ENCODE measurements around the gene CDC25C. TPM values are rescaled to one million over a fixed set of nuclear protein-coding genes. Genes with fewer than 3 reads are reported as not detected.
"Not testable (repeated sequence)": the region's sequence is repeated elsewhere in the genome, so short reads cannot be mapped to it uniquely, and the experiment has no call there.

Gene CDC25C
- total RNA-seq, 1 experiment from 2014 or later = 19.3 TPM

DNA sequence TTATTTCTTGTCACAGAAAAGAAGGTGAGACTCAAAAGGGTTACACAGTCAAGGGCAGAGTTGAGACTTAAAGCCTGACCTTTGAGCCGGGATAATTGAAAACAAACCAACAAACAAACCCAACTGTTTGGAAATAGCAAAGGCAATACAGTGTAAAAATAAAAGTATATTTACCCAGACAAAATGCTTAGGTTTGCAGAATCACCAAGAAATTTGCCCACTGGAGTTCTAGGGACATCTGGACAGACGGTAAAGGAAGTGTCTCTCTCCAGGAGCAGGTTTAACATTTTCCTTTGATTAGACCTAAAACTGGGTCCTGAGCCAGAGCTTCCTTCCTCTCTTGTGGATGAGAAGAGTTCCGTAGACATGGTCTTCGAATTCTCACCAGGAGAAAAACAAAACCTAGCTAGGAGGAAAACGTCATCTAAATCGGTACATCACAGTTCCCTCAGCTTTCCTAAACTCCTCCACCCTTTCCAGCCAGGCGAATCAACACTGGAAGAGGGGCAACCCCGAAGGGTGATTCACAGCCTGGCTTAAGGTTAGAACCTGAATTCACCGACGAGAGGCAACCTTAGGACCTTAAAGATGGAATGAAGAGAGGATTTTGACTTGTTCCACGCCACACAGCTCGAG, 673 bp downstream of the CDC25C start:
- Histone ChIP-seq H3K4me2 (ENCODE audit: low read length) (peak overlapping the region; percentile 80), H3K79me2 (ENCODE audit: insufficient read depth, low read length) (peaks cover 6% of the 10 kb centered on the region; the same call in 1 of the 2 replicates), H3K27me3 (ENCODE audit: insufficient read depth, low read length) (no peaks in the 10 kb centered on the region), H2AFZ (ENCODE audit: low read depth, low read length, poor library complexity, severe bottlenecking) (peak overlapping the region; percentile 82), H3K4me1 (ENCODE audit: control insufficient read depth in 1 of 2, insufficient read depth in 2 of 2, low read length in 2 of 2) (peaks cover 4 to 25% of the 10 kb centered on the region in 2 experiments; a peak in 2 of 4 replicates), H3K9ac (ENCODE audit: low read length) (peak overlapping the region; percentile 83), H4K20me1 (ENCODE audit: insufficient read depth) (no peaks in the 10 kb centered on the region), H3K36me3 (ENCODE audit: control insufficient read depth in 1 of 2, insufficient read depth in 2 of 2, low read length in 2 of 2) (0 out of 4 replicates have a peak, but pooled peaks cover 0 to 1% of the 10 kb centered on the region in 2 experiments), H3K27ac (ENCODE audit: low read depth, low read length) (peak overlapping the region; percentile 25; the same call in 1 of the 2 replicates), H3K4me3 (replicated peaks in 1 of 2; ENCODE audit: low read depth in 1 of 2, low read length in 2 of 2) (peak overlapping the region; percentile 87 to 88), H3K9me2 (ENCODE audit: insufficient read depth) (no peaks in the 10 kb centered on the region), H3K9me3 (ENCODE audit: control insufficient read depth in 1 of 2, insufficient read depth in 1 of 2, low read depth in 1 of 2, low read length in 2 of 2) (no peaks in the 10 kb centered on the region)
- ATAC-seq (no peak), DNase-seq (ENCODE audit: low read depth, low spot score) (no peak)
- no peak for TF ChIP-seq POLR2A (IDR thresholded peaks at IDR 0.05; ENCODE audit: borderline replicate concordance, extremely low read depth, insufficient read depth, insufficient read length)
- TF ChIP-seq, protein P1, sequence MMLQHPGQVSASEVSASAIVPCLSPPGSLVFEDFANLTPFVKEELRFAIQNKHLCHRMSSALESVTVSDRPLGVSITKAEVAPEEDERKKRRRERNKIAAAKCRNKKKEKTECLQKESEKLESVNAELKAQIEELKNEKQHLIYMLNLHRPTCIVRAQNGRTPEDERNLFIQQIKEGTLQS (IDR thresholded peaks at IDR 0.05) = no peak
- TF ChIP-seq, protein P2, sequence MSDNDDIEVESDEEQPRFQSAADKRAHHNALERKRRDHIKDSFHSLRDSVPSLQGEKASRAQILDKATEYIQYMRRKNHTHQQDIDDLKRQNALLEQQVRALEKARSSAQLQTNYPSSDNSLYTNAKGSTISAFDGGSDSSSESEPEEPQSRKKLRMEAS (IDR thresholded peaks at IDR 0.05) = no peak
- no peak for TF ChIP-seq EGR1 (IDR thresholded peaks at IDR 0.05; ENCODE audit: low read depth)
- TF ChIP-seq, protein P3, sequence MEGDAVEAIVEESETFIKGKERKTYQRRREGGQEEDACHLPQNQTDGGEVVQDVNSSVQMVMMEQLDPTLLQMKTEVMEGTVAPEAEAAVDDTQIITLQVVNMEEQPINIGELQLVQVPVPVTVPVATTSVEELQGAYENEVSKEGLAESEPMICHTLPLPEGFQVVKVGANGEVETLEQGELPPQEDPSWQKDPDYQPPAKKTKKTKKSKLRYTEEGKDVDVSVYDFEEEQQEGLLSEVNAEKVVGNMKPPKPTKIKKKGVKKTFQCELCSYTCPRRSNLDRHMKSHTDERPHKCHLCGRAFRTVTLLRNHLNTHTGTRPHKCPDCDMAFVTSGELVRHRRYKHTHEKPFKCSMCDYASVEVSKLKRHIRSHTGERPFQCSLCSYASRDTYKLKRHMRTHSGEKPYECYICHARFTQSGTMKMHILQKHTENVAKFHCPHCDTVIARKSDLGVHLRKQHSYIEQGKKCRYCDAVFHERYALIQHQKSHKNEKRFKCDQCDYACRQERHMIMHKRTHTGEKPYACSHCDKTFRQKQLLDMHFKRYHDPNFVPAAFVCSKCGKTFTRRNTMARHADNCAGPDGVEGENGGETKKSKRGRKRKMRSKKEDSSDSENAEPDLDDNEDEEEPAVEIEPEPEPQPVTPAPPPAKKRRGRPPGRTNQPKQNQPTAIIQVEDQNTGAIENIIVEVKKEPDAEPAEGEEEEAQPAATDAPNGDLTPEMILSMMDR (IDR thresholded peaks at IDR 0.05 in 2 of 3, conservative IDR thresholded peaks at IDR 0.05 in 1 of 3; ENCODE audit: borderline replicate concordance in 1 of 3, insufficient read depth in 1 of 3, low read depth in 2 of 3, low read length in 2 of 3) = no peak
- no peak for TF ChIP-seq ZFX (IDR thresholded peaks at IDR 0.05)
- TF ChIP-seq, protein P4, sequence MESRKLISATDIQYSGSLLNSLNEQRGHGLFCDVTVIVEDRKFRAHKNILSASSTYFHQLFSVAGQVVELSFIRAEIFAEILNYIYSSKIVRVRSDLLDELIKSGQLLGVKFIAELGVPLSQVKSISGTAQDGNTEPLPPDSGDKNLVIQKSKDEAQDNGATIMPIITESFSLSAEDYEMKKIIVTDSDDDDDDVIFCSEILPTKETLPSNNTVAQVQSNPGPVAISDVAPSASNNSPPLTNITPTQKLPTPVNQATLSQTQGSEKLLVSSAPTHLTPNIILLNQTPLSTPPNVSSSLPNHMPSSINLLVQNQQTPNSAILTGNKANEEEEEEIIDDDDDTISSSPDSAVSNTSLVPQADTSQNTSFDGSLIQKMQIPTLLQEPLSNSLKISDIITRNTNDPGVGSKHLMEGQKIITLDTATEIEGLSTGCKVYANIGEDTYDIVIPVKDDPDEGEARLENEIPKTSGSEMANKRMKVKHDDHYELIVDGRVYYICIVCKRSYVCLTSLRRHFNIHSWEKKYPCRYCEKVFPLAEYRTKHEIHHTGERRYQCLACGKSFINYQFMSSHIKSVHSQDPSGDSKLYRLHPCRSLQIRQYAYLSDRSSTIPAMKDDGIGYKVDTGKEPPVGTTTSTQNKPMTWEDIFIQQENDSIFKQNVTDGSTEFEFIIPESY (IDR thresholded peaks at IDR 0.05; ENCODE audit: extremely low read depth, insufficient replicate concordance, low read length) = no peak
- TF ChIP-seq SRF (IDR thresholded peaks at IDR 0.05; ENCODE audit: low read depth) = no peak
- no peak for TF ChIP-seq POLR2AphosphoS5 (IDR thresholded peaks at IDR 0.05; ENCODE audit: low read depth, low read length)
- TF ChIP-seq JUND (IDR thresholded peaks at IDR 0.05) = no peak
- TF ChIP-seq TCF7L2 (IDR thresholded peaks at IDR 0.05; ENCODE audit: borderline replicate concordance, extremely low read depth, insufficient read depth, insufficient read length) = no peak
- TF ChIP-seq CEBPB (IDR thresholded peaks at IDR 0.05; ENCODE audit: low read depth) = no peak
- no peak for TF ChIP-seq ZNF274 (IDR thresholded peaks at IDR 0.05; ENCODE audit: low read depth, low read length)
- no peak for TF ChIP-seq CBX3 (IDR thresholded peaks at IDR 0.05; ENCODE audit: low read depth)
- TF ChIP-seq SIN3A (IDR thresholded peaks at IDR 0.05; ENCODE audit: low read depth) = no peak
- no peak for TF ChIP-seq YY1 (IDR thresholded peaks at IDR 0.05; ENCODE audit: extremely low read depth, insufficient replicate concordance, low read depth, low read length)
- TF ChIP-seq EZH2 (IDR thresholded peaks at IDR 0.05) = no peak
- TF ChIP-seq SP1 (IDR thresholded peaks at IDR 0.05; ENCODE audit: low read depth) = no peak
- intact Hi-C loops (cut with micrococcal nuclease) = no loop called here
- TSS peak; percentile 81 for BruUV-seq (replicated peaks)
- CTCF ChIA-PET = interaction anchor here (3.1 kb wide), 1 partner anchor 22 kb away, joined by 22 read pairs; the partner anchor contains the start of gene KDM3B
- RAD21 ChIA-PET (ENCODE audit: low non-redundant PET in 1 of 2, low total read pairs in 2 of 2, uncharacterized antibody in 2 of 2, unreplicated experiment in 2 of 2) = no interaction called here
- POLR2A ChIA-PET = interaction anchor here (0.5 to 1.9 kb wide), 4 partner anchors 8 to 152 kb away, joined by 3 to 6 read pairs (median 4); partner anchors contain the start of genes BRD8 and KIF20A

DNA sequence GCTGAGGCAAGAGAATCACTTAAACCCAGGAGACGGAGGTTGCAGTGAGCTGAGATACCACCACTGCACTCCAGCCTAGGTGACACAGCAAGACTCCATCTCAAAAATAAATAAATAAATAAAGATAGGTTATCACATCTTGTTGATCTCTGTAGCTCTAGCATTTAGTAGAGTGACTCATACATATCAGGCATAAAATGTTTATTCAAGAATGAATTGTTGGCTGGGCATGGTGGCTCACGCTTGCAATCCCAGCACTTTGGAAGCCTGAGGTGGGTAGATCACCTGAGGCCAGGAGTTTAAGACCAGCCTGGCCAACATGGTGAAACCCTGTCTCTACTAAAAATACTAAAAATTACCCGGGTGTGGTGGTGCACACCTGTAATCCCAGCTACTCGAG, 13.4 kb downstream of the CDC25C start:
- RAD21 ChIA-PET (ENCODE audit: low non-redundant PET in 1 of 2, low total read pairs in 2 of 2, uncharacterized antibody in 2 of 2, unreplicated experiment in 2 of 2); POLR2A ChIA-PET; BruUV-seq (replicated peaks); H3K9me3 ChIP-seq (ENCODE audit: control insufficient read depth in 1 of 2, insufficient read depth in 1 of 2, low read depth in 1 of 2, low read length in 2 of 2); H3K9ac ChIP-seq (ENCODE audit: low read length); H3K4me3 ChIP-seq (replicated peaks in 1 of 2; ENCODE audit: low read depth in 1 of 2, low read length in 2 of 2); H4K20me1 ChIP-seq (ENCODE audit: insufficient read depth); DNase-seq (ENCODE audit: low read depth, low spot score); intact Hi-C loops (cut with micrococcal nuclease); H3K36me3 ChIP-seq (ENCODE audit: control insufficient read depth in 1 of 2, insufficient read depth in 2 of 2, low read length in 2 of 2); ATAC-seq; H3K79me2 ChIP-seq (ENCODE audit: insufficient read depth, low read length); H3K4me2 ChIP-seq (ENCODE audit: low read length); H2AFZ ChIP-seq (ENCODE audit: low read depth, low read length, poor library complexity, severe bottlenecking); CTCF ChIA-PET; H3K27ac ChIP-seq (ENCODE audit: low read depth, low read length); H3K9me2 ChIP-seq (ENCODE audit: insufficient read depth); H3K4me1 ChIP-seq (ENCODE audit: control insufficient read depth in 1 of 2, insufficient read depth in 2 of 2, low read length in 2 of 2); H3K27me3 ChIP-seq (ENCODE audit: insufficient read depth, low read length): not testable (repeated sequence)
